Endothelial cell of umbilical vein (primary cell): Measurements from ENCODE around the gene HCFC1R1. TPM values are rescaled to one million over a fixed set of nuclear protein-coding genes. Genes with fewer than 3 reads are reported as not detected.

Experiments used
- BruUV-seq: library from RNA; stranded (reverse); fragments of 400-500 nt; replicated peaks from 2 replicates; lab custom pipeline; 2021; lab: Mats Ljungman, UMichigan
- CTCF ChIA-PET: fragments of 300-600, 350-600 bp; sonication (Branson Sonifier 250); formaldehyde crosslinking; loops from one replicate; lab custom pipeline; 2021; ENCODE audit warnings: antibody characterized with exemption, inconsistent platforms; lab: Charles Lee
- POLR2A ChIA-PET: fragments of 300-600, 350-600 bp; sonication (Branson Sonifier 250); formaldehyde crosslinking; loops from one replicate; lab custom pipeline; 2021; ENCODE audit warnings: antibody characterized with exemption, inconsistent platforms; lab: Charles Lee
- DNase-seq: peaks from one replicate; pipeline ENCODE4 v3.0.0-alpha.2; 2011; ENCODE audit warnings: low read depth, low spot score
- FAIRE-seq: peaks from 2 replicates; lab custom pipeline; 2011; peaks lifted over from hg19 to GRCh38; lab: Jason Lieb, UNC
- H2AFZ ChIP-seq: 2 replicates; pipeline ENCODE4 v1.6.0; 2012; ENCODE audit warnings: low read depth, low read length, control low read depth, inconsistent platforms
- H3K27ac ChIP-seq: 2 replicates; pipeline ENCODE4 v1.5.1; 2011; ENCODE audit warnings: low read depth, mild to moderate bottlenecking, control low read depth, low read length, moderate library complexity; ENCODE audit not compliant: insufficient read depth
- H3K27me3 ChIP-seq, 2 experiments: 2 replicates each; pipeline versions ENCODE4 v1.6.0 to v1.6.1; 2011; ENCODE audit warnings: low read length in 2 of 2, mixed read lengths in 1 of 2; ENCODE audit not compliant: control insufficient read depth in 2 of 2, insufficient read depth in 2 of 2
- H3K36me3 ChIP-seq, 2 experiments: 2 replicates in 1 of 2; 3 replicates in 1 of 2; pipeline ENCODE4 v1.5.1; 2011; ENCODE audit warnings: low read length in 2 of 2, mild to moderate bottlenecking in 1 of 2, moderate library complexity in 1 of 2; ENCODE audit not compliant: control insufficient read depth in 2 of 2, insufficient read depth in 2 of 2; ENCODE audit errors: extremely low read depth in 1 of 2
- H3K4me1 ChIP-seq: 3 replicates; pipeline ENCODE4 v1.5.1; 2011; ENCODE audit warnings: mild to moderate bottlenecking, low read length; ENCODE audit not compliant: control insufficient read depth, insufficient read depth; ENCODE audit errors: extremely low read depth
- H3K4me2 ChIP-seq: 2 replicates; pipeline ENCODE4 v1.6.1; 2011; ENCODE audit warnings: low read length, control low read depth, mixed read lengths; ENCODE audit not compliant: insufficient read depth
- H3K4me3 ChIP-seq, 3 experiments: fragments of 200-600 bp in 1 of 3; sonication (generic), shearing (Covaris generic) in 1 of 3; replicated peaks in 1 of 3; 2 replicates each; pipeline ENCODE4 v1.5.1; 2011 to 2016; ENCODE audit warnings: control low read depth in 3 of 3, low read length in 3 of 3, mild to moderate bottlenecking in 2 of 3, inconsistent platforms in 1 of 3, low read depth in 1 of 3, moderate library complexity in 1 of 3; ENCODE audit not compliant: insufficient read depth in 1 of 3
- H3K79me2 ChIP-seq: 2 replicates; pipeline ENCODE4 v1.6.0; 2012; ENCODE audit warnings: low read length, inconsistent platforms; ENCODE audit not compliant: control insufficient read depth, insufficient read depth
- H3K9ac ChIP-seq: replicated peaks from 2 replicates; pipeline ENCODE3; 2011; ENCODE audit warnings: low read length, control low read depth; ENCODE audit not compliant: insufficient read depth; ENCODE audit errors: extremely low read depth
- H3K9me1 ChIP-seq: replicated peaks from 3 replicates; pipeline ENCODE4 v1.6.0; 2011; ENCODE audit warnings: mild to moderate bottlenecking, low read length; ENCODE audit not compliant: control insufficient read depth, insufficient read depth; ENCODE audit errors: extremely low read depth
- H3K9me3 ChIP-seq: replicated peaks from 2 replicates; pipeline ENCODE4 v1.5.1; 2012; ENCODE audit warnings: low read length, inconsistent platforms; ENCODE audit not compliant: control insufficient read depth, insufficient read depth
- H4K20me1 ChIP-seq: replicated peaks from 2 replicates; pipeline ENCODE3; 2011; ENCODE audit warnings: mild to moderate bottlenecking, low read length; ENCODE audit not compliant: control insufficient read depth, insufficient read depth; ENCODE audit errors: extremely low read depth
- CTCF ChIP-seq, 2 donors: IDR thresholded peaks; 1 replicate in 1 of 2; 2 replicates in 1 of 2; pipeline ENCODE4 v1.5.1; 2011; ENCODE audit warnings: low read length in 2 of 2, mild to moderate bottlenecking in 2 of 2, moderate library complexity in 2 of 2, control low read depth in 1 of 2, inconsistent platforms in 1 of 2, low read depth in 1 of 2; ENCODE audit not compliant: insufficient read depth in 1 of 2; ENCODE audit errors: extremely low read depth in 1 of 2
- EZH2 ChIP-seq: IDR thresholded peaks from 2 replicates; pipeline ENCODE4 v1.6.1; 2012; ENCODE audit warnings: borderline replicate concordance, low read depth, mild to moderate bottlenecking, moderate library complexity, low read length, inconsistent platforms; ENCODE audit not compliant: severe bottlenecking
- FOS ChIP-seq: IDR thresholded peaks from 2 replicates; pipeline ENCODE4 v1.6.1; 2011; ENCODE audit warnings: mild to moderate bottlenecking, low read length, moderate library complexity, borderline replicate concordance; ENCODE audit not compliant: insufficient read depth
- GATA2 ChIP-seq: IDR thresholded peaks from 2 replicates; pipeline ENCODE4 v1.7.0; 2011; ENCODE audit warnings: low read depth, mild to moderate bottlenecking, moderate library complexity, mixed read lengths, low read length; ENCODE audit not compliant: insufficient read length, insufficient read depth
- JUN ChIP-seq: IDR thresholded peaks from 2 replicates; pipeline ENCODE4 v1.6.1; 2011; ENCODE audit warnings: borderline replicate concordance, low read depth; ENCODE audit not compliant: insufficient read length, insufficient read depth
- MAX ChIP-seq: IDR thresholded peaks from 2 replicates; pipeline ENCODE4 v1.6.1; 2011; ENCODE audit not compliant: insufficient read depth, insufficient read length
- MYC ChIP-seq: IDR thresholded peaks from one replicate; pipeline ENCODE4 v1.6.1; 2011; ENCODE audit warnings: mild to moderate bottlenecking, low read depth, low read length
- POLR2A ChIP-seq: IDR thresholded peaks from 2 replicates; pipeline ENCODE4 v1.6.1; 2012; ENCODE audit warnings: low read depth, mild to moderate bottlenecking, control low read depth, low read length
- POLR2AphosphoS5 ChIP-seq: IDR thresholded peaks from 2 replicates; pipeline ENCODE4 v1.6.1; 2012; ENCODE audit warnings: low read depth, mild to moderate bottlenecking, control low read depth, low read length, moderate library complexity; ENCODE audit not compliant: insufficient read depth
- dilution Hi-C: fragments of 300-500 bp; cut with MboI; formaldehyde crosslinking; loops from one replicate; pipeline ENCODE4 v1.15.0; 2019; ENCODE audit warnings: low sequenced_read_pairs; ENCODE audit not compliant: extremely low pct_ligation_motif_present
- intact Hi-C: fragments of 100-400 bp; cut with micrococcal nuclease; formaldehyde crosslinking; loops from one replicate; pipeline ENCODE4 v1.10.0; 2022
- polyA plus RNA-seq, 4 experiments: library from polyadenylated mRNA; depleted of rRNA in 3 of 4; stranded (reverse) in 3 of 4; unstranded in 1 of 4; fragments of >200 nt; gene quantifications; 2 replicates each; pipeline versions ENCODE4 v1.2.1 to v1.2.3, GENCODE V29; 2011 to 2012; ENCODE audit warnings: missing spikeins in 1 of 4
- total RNA-seq: library from RNA; stranded (reverse); gene quantifications from 2 replicates; pipeline ENCODE4 v1.2.3, GENCODE V29; 2021

The HCFC1R1 gene
- total and polyA plus RNA-seq, 2 donors (not counting 3 experiments of a cell fraction or from before 2014, with no cell fraction given): 28.7 to 49.3 TPM

DNA sequence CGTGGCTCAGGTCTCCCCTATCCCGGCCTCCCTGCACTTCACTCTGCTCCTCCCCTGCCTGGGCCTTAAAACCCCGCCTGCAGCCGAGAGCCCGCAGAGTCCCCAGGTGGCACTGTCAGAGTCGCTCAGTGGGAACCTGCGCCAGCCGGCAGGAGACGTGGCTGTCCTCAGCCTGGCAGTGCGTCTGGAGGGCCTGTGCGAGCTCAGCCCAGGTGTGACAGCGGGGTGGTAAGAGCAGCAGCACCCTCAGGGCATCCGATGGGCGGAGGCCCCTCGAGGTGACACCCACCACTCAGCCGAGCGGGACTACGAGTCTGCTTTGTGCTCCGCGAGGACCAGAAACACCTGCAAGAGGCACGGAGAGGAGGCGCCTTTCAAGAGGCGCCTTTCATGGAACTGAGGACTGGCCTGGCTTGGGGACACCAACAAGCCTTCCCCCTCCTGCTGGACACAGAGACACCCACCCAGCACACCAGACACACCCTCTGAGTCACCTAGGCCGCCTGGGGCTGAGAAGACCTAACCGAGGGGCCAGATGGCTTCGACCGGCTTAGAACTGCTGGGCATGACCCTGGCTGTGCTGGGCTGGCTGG is 10.8 kb downstream of the HCFC1R1 start, which contains the start of gene CLDN9:
Gene CLDN9 (plus strand): TSS at position 96 of the 593 bp plus-strand sequence. CDS start 440 bp downstream, at position 536.
- no peak for TF ChIP-seq CTCF (IDR thresholded peaks at IDR 0.05; ENCODE audit: extremely low read depth in 1 of 2, insufficient read depth in 1 of 2, low read depth in 1 of 2, low read length in 2 of 2)
- no peak for TF ChIP-seq FOS
- no peak for TF ChIP-seq POLR2A
- no peak for TF ChIP-seq EZH2
- no peak for TF ChIP-seq JUN
- TF ChIP-seq MYC: no peak
- TF ChIP-seq POLR2AphosphoS5: no peak
- TF ChIP-seq MAX: no peak
- TF ChIP-seq GATA2: no peak
- no peak within 1 kb of the TSS for H2AFZ ChIP-seq
- no peak for FAIRE-seq
- no peaks in the 10 kb centered on the region for H3K9me3 ChIP-seq
- no peaks in the 10 kb centered on the region for H3K79me2 ChIP-seq
- peaks cover 8% of the 10 kb centered on the region for H3K4me1 ChIP-seq
- no peak within 1 kb of the TSS for H3K4me2 ChIP-seq
- no peak within 1 kb of the TSS for H3K27ac ChIP-seq
- no peak within 1 kb of the TSS for H3K4me3 ChIP-seq
- no peaks in the 10 kb centered on the region for H3K9me1 ChIP-seq
- ChIA-PET POLR2A (no interaction called here), CTCF (interaction anchor here (0.8 to 1.2 kb wide), 2 partner anchors 15 to 19 kb away, joined by 5 to 6 read pairs; no protein-coding TSS in a partner anchor)
- BruUV-seq: no TSS peak
- no peaks in the 10 kb centered on the region for H3K36me3 ChIP-seq
- H3K9ac ChIP-seq: no peak within 1 kb of the TSS
- peaks cover 21 to 22% of the 10 kb centered on the region in 2 experiments for H3K27me3 ChIP-seq
- no peaks in the 10 kb centered on the region for H4K20me1 ChIP-seq
- dilution Hi-C loops (no loop called here), intact Hi-C loops (no loop called here)
- DNase-seq: no peak
